LNCAP (cell line): ENCODE data around the gene ELMOD3.

Experiments
- TF ChIP-seq, protein P1 (sequence below): fragments of 450-650 bp; IDR thresholded peaks from 2 replicates; pipeline ENCODE4 v1.5.1; 2017; ENCODE audit warnings: mild to moderate bottlenecking

Gene ELMOD3

DNA sequence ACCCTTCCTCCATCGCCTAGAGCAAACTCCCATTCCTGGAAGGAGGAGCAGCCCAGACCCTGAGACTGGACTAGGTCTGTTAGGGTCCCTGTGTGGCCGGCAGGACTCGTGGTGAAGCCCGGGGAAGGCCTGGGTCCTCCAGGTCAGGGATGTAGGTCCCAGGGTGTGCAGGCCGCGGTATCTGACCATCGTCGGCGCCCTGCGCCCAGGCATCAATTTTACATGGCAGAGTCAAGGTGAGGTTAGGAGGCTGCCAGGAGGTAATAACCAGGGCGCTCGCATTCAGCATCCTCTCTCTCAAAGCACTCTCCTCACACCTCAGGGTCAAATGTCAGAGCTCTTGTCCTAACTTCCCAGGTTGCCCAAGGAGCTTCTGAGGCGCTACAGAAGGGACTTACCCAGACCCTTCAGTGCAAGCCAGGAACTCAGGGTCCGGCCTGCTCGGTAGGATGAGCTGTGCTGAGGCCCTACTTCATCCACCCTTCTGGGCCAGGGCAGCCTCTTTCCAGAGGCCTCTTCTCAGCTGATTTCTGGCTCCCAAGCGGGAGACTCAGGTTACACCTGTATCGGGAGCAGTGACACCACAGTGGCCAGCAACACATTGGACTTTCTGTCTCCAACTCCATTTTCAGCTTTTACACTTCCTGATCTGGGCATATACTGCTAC is 64.6 kb downstream of the ELMOD3 start:
- TF ChIP-seq, protein P1, sequence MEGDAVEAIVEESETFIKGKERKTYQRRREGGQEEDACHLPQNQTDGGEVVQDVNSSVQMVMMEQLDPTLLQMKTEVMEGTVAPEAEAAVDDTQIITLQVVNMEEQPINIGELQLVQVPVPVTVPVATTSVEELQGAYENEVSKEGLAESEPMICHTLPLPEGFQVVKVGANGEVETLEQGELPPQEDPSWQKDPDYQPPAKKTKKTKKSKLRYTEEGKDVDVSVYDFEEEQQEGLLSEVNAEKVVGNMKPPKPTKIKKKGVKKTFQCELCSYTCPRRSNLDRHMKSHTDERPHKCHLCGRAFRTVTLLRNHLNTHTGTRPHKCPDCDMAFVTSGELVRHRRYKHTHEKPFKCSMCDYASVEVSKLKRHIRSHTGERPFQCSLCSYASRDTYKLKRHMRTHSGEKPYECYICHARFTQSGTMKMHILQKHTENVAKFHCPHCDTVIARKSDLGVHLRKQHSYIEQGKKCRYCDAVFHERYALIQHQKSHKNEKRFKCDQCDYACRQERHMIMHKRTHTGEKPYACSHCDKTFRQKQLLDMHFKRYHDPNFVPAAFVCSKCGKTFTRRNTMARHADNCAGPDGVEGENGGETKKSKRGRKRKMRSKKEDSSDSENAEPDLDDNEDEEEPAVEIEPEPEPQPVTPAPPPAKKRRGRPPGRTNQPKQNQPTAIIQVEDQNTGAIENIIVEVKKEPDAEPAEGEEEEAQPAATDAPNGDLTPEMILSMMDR, result no peak

DNA sequence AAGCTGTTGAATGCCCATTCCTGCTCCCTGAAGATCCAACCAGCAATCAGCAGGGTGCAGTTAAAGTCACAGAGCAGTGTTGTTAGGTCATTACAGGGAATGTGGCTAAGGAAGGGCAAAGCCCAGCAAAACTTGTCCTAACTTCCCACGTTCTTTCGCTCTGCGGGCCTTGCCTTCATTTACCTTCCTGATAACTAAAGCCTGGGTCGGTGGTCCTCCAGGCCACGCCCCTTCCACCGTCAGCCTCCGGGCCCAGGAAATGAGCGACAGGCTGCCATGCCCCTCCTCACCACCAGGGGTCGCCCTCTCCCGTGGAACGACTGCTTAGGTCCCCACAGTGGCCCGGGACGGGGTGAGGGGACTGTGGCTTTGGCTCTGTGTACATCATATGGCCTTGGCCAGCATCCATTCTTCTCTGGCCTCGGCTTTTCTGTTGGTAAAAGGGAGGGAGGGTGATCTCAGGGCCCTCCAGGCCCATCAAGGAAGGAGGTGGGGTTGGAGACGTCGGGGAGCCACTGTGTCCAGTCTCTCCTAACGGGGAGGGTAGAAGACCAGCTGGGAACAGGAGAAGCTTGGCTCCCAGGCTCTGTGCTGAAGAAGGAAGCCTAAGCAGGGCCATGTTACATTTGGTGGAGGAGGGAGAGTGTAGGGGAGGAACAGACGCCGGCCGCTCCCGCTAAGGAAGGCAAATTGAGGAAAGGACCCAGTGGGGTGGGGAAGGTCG is 66.1 kb downstream of the ELMOD3 start:
- TF ChIP-seq, protein P1, result peak; percentile 96

DNA sequence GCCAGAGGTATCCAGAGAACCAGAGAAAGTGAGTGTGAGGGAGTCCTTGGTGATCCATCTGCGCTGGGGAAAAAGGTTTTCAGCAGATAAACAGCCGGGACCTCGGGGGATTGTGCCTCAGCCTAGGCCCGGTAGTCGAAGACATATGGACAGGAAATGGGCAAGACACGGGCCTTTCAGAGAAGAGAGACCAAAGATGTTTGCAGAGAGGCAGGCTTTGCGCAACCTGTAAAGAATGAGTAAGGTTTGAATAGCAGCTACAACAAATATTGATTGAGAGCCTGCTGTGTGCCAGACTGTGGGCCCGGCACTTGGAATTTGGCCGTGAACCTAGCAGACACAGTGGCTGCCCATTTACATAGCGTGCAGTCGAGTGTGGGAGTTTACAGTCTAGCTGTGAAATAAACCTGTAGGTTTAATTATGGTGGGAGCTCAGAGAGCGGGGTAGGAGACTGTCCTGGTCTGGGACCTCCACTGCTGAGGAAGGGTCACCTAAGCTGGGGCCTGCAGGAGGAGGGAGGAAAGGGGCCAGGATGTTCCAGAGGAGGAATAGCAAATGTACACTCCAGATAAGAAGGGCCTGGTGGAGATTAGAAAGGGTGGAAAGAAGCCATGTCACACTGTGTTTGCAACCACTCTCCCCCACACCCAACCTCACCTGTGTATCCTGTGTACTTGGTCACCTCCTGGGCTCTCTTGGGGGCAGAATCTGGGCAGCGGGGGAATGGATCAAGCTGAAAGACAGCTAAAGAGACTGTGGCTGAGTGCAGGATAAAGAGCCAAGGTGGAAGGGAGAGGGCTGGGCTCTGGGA is 66.9 kb downstream of the ELMOD3 start:
- TF ChIP-seq, protein P1, result no peak

- TF ChIP-seq, protein P1, result no peak
These were observed 67.5 kb downstream of the ELMOD3 start for GRCh38 chr2:85422072-85422457.

DNA sequence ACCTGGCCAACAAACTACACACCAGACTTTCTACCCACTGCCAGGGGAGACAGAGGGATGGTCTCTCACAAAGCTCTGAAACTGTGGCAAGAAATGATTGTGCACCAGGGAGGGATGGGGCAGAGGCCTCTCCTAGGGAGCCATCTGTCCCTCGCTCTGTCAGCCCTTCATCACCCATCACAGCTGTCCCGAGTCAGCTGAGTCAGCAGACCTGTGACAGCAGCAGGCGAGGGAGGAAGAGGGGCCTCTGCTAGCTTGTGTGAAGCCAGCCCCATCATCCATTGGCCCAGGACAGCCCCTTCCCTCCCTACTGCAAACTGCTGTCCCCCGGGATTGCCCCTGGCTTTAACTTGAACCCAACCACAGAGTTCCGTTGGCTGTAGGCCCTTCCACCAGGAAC is 69.0 kb downstream of the ELMOD3 start:
- TF ChIP-seq, protein P1, result no peak

DNA sequence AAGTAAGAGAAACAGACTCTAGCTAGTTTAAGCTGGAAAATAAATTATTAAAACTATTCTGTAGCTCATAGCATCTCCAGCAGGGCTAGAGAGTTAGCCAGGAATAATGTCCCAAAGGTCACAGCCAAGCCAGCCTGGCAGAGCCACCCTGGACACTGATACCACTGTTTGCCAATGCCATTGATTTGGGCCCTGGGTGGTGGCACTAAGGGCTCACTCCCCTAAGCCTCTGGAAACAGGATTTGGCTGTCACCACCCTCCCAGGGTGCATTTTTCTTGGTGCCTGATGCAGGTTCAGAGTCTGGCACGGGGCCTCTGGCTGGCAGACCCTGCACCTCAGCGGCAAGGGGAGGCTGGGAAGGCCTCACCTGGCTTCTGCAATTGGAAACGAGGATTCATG is 71.0 kb downstream of the ELMOD3 start:
- TF ChIP-seq, protein P1, result no peak

DNA sequence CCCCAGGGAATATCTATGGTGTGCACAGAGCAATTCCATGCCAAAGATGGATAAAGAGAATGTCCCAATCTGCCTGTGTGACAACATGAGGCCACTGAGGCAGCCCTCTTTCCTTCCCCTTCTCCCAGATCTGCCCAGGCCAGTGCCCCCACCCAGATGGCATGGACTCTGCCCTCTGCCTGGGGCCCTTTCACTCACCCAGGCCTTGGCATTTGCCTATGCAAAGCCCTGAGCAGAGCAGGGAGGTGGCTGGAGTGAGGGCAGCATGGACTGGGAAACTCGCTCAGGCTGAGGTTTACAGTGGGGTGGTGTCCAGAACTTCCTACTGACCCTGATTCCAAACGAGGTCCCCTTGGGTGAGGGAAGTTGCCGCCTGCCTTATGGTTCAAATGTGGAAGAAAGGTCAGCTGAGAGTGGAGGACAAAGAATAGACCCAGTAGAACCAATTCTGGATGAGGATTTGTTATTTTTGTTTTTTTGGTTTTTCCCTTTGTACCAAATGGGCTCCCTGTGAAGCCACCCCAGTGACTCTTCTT is 72.8 kb downstream of the ELMOD3 start:
- TF ChIP-seq, protein P1, result no peak
